HG03565 (cell line): ENCODE measurements around the gene RAB9B.
"Not testable (repeated sequence)": the region's sequence is repeated elsewhere in the genome, so short reads cannot be mapped to it uniquely, and the experiment has no call there.

ENCODE experiments used
- ATAC-seq: cut with Tn5 transposase; IDR thresholded peaks from one replicate; pipeline ENCODE4 v1.9.1; 2021; ENCODE audit warnings: mild to moderate bottlenecking, moderate library complexity; ENCODE audit not compliant: unreplicated experiment

The RAB9B gene

DNA sequence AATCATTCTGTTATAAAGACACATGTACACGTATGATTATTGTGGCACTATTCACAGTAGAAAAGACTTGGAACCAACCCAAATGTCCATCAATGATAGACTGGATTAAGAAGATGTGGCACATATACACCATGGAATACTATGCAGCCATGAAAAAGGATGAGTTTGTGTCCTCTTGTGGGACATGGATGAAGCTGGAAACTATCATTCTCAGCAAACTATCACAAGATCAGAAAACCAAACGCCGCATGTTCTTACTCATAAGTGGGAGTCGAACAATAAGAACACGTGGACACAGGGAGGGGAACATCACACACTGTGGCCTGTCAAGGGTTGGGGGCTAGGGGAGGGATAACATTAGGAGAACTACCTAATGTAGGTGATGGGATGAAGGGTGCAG is 15.0 kb downstream of the RAB9B start:
- ATAC-seq: not testable (repeated sequence)

DNA sequence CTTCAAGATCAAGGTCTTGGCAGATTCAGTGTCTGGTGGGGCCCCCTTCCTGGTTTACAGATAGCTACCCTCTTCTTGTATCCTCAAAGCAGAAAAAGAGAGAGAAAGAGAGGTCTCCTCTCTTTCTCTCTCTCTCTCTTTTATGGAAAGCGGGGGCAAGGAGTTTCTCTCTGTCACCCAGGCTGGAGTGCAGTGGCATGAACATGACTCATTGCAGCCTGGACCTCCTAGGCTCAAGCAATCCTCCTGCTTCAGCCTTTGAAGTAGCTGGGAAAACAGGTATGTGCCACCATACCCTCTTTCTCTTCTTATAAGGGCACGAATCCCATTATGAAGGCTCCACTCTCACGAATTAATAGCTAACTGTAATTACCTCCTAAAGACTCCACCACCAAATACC is 20.2 kb downstream of the RAB9B start:
- ATAC-seq: no peak

DNA sequence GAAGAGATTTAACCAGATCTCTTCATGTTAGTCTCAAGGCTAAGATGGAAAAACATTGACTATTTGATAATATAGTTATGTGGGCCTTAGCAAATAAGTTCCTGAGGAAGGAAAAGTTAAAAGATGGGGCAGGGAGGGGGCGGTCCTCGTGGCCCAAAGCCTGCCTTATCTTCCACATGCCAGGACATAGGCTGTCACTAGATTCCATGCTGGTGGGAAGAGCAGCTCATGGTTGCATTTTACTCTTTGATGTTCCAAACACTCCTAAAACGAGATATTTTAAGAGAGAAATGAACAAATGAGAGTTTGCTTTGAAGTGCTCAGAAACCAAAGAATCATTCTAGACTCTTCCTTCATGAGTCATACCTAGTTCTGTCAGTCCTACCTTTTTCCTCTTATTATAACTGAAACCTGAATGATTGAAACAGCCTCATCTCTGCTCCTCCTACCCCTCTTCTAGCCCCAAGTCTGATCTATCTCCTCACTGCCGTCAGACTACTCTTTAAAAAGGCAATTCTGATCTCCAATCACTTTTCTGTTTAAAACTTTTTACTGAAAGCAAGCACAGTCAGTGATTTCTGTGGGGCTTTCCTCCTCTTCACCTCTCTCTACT is 25.1 kb downstream of the RAB9B start:
- ATAC-seq: no peak

DNA sequence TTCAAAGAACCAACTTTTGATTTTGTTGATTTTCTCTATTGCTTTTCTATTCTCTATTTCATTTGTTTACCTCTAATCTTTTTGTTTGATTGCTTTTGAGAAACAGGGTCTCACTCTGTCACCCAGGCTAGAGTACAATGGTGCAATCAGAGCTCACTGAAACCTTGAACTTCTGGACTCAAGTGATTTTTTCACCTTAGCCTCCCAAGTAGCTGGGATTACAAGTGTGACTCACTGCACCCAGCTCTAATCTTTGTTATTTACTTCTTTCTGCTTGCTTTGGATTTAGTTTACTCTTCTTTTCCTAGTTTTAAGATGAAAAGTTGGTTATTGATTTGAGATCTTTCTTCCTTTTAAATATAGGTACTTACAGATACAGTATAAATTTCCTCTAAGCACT is 26.2 kb downstream of the RAB9B start:
- ATAC-seq: no peak

DNA sequence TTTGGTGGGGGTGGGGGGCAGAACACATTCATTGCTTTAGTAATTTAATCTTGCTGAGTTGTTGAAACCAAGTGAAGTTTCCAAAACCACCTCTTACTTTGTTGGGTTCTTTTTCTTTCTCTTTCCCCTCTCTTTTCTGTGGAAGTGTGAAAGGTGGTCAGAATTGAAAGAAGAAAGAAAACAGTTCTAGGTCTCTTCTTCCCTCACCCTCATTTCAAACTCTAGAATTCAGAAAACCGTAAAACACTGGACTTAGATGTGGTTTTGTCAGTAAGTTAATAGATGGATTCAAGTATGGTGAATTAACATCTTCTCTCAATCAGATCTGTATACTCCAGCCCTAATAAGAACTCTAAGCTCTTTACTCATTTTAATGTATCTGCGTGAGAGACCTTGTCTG is 31.7 kb downstream of the RAB9B start:
- ATAC-seq: no peak

DNA sequence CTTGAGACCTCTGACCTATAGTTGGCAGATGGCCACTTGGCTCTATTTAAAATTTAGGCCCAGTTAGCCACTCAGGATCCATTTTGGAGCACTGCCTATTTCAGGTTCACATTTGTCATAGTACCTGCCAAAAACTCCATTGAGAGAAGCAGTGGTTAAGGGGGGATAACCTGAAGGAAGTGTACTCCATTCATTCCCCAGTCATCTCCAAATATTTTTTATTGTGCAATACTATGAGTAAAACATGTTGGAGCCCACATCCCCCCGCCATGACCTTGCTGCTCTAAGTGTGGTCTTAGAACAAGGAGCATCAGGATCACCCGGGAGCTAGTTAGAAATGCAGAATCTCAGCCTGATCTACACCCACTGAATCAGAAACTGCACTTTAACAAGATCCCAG is 34.4 kb downstream of the RAB9B start:
- no peak for ATAC-seq

DNA sequence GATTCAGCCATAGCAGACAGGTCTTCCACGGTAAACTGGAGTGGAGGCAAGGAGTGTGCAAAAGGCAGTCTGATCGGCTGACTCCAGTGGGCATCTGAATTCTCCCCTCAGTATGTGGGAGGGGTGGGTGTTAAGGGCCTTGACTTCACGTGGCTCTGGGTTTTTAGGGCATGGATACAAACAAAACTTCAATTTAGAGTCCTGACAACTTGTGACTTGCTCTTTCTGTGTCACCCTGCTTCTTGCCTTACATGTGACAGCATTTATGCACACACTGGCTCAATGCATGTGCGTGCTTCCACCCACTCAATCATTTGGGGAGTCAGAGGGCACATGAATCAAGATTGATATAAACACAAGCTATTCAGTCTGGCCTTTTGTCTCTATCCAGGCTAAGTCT is 37.9 kb downstream of the RAB9B start:
- no peak for ATAC-seq

DNA sequence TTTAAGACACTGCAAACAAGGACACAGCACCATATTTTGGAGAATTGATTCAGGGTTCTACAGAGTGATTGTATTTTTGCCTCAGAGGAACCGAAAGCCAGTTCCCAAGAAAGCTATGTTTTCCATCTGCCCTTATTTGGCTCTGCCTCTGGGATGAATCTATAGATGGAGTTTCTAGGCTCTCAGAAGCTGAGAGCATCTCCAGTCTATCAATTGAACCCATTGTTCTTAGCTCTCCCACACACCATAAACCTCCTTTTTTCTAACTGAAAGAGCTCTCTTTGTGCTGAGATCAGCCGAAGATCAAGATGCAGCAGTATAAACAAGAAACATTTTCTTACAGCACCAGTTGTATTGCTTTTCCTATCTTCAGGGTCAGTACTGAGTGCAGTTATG is 38.5 kb downstream of the RAB9B start:
- no peak for ATAC-seq

DNA sequence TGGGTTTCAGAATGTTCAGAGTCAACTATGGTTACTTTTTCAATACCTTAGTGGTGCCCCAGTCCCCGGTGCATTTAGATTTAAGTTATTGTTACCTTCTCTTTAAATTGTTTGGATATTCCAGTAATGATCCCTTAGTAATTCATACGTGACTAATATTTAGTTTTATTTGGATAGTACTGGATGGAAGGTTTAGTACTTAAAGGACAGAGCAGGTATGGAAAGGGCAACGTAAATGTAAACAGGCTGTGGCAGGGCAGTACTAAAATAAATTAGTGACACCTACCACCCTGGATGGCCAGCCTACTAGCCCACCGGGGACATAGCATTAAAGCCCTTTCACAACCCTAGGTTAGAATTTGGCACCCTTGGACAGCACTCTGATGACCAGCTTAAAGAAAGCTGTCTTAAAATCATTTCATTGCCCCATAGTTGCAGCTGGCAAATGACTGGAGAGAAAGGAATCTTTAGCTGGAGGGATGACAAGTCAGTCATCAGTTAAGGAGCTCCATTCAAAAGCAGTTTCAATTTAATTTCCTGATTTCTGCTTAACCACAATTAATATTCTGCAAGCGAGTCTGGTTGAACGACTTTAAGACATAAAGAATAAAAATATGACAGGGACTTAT is 39.0 kb downstream of the RAB9B start:
- ATAC-seq: no peak

DNA sequence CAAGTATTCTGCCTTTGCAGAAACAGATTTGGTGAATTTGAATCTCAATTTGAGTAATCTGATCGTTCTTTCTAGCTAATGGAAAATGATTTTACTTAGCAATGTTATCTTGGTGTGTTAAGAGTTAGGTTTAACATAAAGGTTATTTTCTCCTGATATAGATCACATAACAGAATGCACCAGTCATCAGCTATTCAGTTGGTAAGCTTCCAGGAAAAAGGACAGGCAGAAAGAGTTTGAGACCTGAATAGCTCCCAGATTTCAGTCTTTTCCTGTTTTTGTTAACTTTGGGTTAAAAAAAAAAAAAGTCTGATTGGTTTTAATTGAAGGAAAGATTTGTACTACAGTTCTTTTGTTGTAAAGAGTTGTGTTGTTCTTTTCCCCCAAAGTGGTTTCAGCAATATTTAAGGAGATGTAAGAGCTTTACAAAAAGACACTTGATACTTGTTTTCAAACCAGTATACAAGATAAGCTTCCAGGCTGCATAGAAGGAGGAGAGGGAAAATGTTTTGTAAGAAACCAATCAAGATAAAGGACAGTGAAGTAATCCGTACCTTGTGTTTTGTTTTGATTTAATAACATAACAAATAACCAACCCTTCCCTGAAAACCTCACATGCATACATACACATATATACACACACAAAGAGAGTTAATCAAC is 40.1 kb downstream of the RAB9B start:
- ATAC-seq: no peak

DNA sequence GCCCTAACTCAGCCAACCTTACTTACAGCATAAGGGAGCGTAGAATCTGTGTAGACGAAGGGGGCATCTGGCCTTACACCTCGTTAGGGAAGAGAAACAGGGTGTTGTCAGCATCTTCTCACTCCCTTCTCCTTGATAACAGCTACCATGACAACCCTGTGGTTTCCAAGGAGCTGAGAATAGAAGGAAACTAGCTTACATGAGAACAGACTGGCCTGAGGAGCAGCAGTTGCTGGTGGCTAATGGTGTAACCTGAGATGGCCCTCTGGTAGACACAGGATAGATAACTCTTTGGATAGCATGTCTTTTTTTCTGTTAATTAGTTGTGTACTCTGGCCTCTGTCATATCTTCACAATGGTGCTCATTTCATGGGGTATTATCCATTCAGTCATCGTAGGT is 40.8 kb downstream of the RAB9B start:
- no peak for ATAC-seq

DNA sequence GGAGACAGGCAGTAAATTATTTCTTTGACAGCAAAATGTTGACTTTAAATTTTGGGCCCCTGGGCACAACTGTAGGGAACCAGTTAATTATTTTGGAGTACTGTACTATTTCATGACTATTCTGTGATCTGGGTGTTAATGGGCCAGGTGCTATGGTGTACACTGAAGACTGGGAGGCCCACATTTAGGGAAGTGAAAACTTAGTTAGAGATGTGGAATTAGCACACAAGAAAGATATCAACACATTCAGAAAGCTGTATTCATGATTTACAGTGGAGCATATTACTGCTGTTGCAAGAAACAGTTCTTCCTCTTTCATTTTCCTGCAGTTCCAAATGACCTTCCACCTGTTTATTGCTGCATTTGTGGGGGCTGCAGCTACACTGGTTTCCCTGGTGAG is 43.1 kb downstream of the RAB9B start:
- ATAC-seq: peak; percentile 79

DNA sequence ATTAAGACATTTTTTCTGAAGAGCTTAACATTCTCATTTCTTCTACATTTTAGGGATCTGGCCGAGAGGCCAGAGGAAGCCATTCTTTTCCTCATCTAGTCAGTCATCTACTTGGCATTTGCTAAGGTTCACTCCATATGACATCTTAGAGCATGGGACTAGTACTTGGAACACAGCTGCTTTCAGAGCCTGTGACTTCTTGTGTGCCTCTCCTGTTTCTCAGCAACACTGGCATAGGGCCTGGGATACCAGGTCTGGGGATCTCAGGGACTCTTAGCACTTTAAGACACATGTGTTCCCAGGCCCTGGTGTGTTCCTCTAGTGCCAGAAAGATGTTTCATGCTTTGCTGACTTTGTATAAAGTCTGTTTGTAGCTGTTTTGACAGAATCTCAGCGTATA is 48.1 kb downstream of the RAB9B start:
- ATAC-seq: no peak

DNA sequence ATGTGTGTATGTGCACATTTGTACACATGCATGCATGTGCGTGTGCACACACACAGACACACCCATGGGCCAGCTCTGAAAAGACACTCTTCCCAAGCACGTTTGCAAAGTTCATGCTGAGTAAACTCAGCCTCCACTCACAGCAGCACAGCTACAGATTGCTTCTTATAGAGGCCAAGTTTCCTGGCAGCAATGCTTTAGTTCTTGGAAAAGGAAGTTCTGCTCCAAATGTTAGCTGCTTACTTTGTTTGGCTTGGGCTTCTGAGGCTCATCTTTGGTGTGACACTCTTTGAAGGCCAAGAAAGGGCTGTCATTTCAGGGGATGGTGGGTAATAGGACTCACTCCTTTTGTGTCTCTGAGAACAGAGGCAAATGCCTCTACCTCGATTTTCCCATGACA is 48.9 kb downstream of the RAB9B start:
- no peak for ATAC-seq

DNA sequence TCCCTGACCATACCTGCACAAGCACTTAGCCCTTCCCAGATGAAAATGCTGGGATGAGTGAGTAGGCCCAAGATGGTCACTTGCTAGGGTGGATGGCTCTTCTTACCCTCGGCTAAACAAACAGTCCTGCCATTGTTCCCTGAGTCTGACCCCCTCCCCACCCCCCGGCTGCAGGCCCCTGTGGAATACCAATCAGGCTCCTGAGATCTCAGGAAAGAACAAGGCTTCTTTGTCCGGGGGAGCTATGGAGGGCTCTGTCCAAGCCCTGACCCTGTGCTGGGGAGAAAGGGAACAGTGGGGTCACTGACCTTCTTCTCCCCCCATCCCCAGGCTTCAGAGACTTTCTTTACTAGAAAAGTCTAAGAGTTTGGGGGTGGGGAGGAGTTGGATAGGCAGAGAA is 49.4 kb downstream of the RAB9B start:
- ATAC-seq: no peak

DNA sequence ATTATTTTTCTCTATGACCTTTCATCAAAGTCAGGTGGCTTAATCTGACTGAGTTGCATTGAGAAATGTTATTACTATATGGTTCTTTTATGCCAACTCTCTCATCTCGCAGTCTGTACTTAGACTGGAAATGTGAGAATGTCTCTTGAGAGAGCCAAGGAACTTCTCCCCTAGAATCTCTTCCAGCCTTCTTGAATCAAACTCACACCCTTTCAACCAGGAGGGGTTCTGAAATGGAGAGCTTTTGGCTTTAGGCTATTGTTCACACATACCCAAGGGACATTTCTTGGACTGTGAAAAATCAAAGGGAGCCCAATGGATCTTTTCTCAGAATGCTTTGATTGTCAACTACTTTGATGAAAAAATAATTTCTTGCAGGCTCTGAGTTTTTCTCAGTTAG is 50.4 kb downstream of the RAB9B start:
- no peak for ATAC-seq

DNA sequence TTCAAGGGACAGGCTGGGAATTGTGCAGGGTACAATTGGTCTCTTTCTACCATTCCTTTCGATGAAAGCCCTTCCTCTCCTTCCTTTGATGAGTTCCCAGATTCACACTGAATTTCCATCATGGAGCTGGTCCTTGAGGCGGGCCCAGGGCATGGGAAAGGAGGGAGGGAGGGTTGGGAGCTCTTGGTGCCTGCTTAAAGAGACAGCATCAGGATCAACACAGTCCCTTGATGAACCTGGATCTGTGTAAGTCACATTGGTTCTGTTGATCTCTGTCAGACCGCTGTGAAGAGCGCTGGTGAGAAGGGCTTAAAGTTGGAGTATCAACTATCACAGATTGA is 51.0 kb downstream of the RAB9B start:
- no peak for ATAC-seq

DNA sequence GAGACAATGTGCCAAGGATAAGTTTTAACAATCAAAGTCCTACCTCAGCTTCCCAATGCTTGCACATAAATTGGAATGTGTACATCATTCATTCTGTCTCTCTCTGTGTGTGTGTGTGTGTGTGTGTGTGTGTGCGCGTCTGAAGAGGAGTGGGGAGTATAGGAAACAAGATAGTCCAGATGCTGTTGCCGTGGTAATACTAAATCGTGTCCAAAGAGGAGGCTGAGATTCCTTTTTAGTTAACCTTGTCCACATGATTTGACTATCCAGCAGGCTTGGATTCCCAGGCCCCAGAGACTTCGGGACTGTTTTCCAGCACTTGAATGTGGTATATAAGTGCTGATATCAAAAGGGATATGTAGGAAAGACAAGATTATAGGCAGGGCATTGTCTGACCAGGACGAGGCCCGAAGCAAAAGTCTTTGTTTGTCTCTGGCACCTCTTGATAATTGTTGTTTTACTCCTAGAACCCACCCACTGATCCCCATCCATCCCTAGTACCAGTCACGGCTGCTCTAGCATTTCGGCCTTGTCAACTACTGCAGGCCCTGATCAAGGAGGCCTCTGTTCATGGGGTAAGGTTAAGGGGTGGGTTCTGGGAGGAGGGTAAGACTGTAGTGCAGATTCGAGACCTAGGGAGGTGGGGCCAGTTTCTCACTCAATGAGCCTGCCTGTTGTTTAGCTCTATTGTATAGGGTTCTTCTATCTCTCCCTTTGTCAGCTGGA is 51.6 kb downstream of the RAB9B start:
- no peak for ATAC-seq

DNA sequence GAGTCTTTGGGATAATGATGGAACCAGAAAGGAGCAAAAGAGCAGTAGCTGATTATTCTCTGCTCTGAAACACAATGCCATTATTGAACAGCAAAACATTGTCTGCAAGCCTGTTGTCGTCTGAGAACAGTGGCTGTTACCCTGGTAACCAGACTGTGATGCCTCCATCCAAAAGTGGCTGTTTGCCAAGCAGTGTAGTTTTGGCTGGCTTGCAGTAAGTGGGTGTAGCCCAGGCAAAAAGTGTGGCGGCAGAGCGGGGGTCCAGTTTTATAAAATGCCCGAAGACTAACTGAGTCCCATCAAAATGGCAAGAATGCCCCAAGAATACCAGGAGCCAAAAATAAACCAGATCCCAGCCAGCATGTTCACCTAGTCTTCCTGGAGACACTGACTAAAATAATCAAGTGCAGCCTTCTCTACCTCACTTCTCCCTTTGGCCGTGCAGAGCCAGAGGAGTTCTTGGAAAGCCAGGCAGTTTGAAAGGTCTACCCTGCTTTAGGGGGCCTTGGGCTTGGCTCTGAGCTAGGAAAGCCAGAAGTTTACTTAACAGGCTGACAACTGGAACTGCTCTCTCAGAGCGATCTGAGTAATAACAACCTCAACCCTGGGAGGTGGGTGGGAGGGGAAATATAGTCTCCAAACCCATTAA is 52.8 kb downstream of the RAB9B start:
- no peak for ATAC-seq

DNA sequence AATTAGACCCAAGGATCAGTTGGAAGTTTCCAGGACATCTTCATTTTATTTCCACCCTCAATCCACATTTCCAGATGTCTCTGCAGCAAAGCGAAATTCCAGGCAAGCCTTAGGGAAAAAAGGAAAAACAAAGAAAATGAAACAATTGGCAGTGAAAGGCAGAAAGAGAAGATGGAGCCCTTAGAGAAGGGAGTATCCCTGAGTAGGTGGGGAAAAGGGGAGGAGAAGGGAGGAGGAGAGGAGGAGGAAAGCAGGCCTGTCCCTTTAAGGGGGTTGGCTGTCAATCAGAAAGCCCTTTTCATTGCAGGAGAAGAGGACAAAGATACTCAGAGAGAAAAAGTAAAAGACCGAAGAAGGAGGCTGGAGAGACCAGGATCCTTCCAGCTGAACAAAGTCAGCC is 55.5 kb downstream of the RAB9B start, which contains the start of gene PLP1:
PLP1 (plus strand) TSS at position 295 of the 400 bp plus-strand sequence. CDS start 156 bp downstream, outside the sequence.
- no peak for ATAC-seq

DNA sequence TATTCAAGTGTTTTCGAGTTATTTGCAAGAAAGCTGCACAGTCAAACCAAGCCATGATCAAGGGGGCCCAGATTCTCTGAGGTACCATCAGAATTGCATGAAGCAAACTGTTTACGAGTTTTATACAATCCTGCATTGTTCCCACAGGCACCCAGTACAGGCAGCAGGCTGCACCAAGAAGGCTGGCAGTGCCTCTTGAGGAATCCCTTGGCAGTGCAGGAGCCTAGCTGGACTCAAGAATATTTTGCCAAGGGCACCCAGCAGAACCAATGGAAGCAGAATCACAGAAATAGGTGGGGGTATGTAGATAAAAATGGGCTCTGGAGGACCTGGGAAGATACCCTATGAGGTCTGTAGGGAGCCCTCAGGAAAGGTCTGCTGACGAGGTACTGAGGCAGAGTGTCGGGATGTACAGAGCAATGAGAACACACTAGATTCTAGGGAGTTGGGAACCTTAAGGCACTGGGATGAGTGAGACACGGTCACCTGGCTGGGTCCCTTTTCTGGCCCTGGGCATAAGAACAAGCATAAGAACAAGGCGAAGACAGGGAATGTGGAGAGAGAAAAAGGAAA is 57.9 kb downstream of the RAB9B start:
- ATAC-seq: no peak
